ENCODE data around the gene MORN3.
"Not testable (repeated sequence)": the region's sequence is repeated elsewhere in the genome, so short reads cannot be mapped to it uniquely, and the experiment has no call there.

MORN3 gene

DNA sequence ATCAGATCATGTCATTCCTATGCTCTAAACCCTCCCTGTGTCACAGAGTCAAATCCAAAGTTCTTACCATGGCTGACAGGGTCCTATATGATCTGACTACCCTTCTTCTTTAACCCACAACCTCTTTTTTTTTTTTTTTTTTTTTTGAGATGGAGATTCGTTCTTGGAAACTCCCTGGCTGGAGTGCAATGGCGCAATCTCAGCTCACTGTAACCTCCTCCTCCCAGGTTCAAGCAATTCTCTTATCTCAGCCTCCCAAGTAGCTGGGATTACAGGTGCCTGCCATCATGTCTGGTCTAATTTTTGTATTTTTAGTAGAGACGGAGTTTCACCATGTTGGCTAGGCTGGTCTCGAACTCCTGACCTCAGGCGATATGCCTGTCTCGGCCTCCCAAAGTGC is 2.6 kb downstream of the MORN3 start:
- H3K27ac ChIP-seq (ENCODE audit: low read depth in 2 of 2, low read length in 2 of 2); H3K36me3 ChIP-seq (ENCODE audit: control insufficient read depth in 2 of 2, insufficient read depth in 2 of 2, low read length in 2 of 2); H3K4me1 ChIP-seq (ENCODE audit: control insufficient read depth in 2 of 2, insufficient read depth in 2 of 2, low read length in 2 of 2); H3K9me3 ChIP-seq (ENCODE audit: control insufficient read depth in 2 of 2, low read length in 2 of 2); H3K4me3 ChIP-seq (ENCODE audit: low read length in 2 of 2); H3K27me3 ChIP-seq (ENCODE audit: control insufficient read depth in 2 of 2, insufficient read depth in 2 of 2, low read length in 2 of 2); H3K9ac ChIP-seq (ENCODE audit: low read depth in 1 of 2, low read length in 2 of 2): not testable (repeated sequence)

GRCh38 chr12:121663610-121663929 is 5.9 kb downstream of the MORN3 start:
- no peak overlapping the region for H3K4me3 ChIP-seq (ENCODE audit: low read length in 2 of 2)
- no peak overlapping the region for H3K27ac ChIP-seq (ENCODE audit: low read depth in 2 of 2, low read length in 2 of 2)
- H3K9me3 ChIP-seq (ENCODE audit: control insufficient read depth in 2 of 2, low read length in 2 of 2): no peaks in the 10 kb centered on the region
- no peak overlapping the region for H3K9ac ChIP-seq (ENCODE audit: low read depth in 1 of 2, low read length in 2 of 2)
- no peaks in the 10 kb centered on the region for H3K27me3 ChIP-seq (ENCODE audit: control insufficient read depth in 2 of 2, insufficient read depth in 2 of 2, low read length in 2 of 2)
- H3K36me3 ChIP-seq (ENCODE audit: control insufficient read depth in 2 of 2, insufficient read depth in 2 of 2, low read length in 2 of 2): no peaks in the 10 kb centered on the region
- H3K4me1 ChIP-seq (ENCODE audit: control insufficient read depth in 2 of 2, insufficient read depth in 2 of 2, low read length in 2 of 2): peaks cover 0 to 1% of the 10 kb centered on the region in 2 donors

DNA sequence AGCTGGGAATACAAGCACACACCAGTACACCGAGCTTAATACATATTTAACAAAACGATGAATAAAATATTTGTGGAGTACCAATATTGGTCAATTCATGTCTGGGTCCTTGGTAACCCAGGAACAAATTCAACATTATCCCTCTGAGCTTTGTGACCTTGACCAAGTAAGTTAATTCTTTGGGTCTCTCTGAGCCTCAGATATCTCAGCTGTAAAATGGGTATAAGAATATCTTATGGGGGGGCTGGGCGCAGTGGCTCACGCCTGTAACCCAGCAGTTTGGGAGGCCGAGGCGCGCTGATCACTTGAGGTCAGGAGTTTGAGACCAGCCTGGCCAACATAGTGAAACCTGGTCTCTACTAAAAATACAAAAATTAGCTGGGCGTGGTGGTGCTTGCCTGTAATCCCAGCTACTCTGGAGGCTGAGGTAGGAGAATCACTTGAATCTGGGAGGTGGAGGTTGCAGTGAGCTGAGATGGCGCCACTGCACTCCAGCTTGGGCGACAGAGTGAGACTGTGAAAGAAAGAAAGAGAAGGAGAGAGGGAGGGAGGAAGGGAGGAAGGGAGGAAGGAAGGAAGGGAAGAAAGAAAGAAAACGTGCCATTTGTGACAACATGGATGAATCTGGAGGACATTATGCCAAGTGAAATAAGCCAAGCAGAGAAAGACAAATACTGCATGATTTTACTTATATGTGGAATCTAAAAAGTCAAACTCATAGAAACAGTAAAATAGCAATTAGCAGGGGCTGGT is 7.9 kb downstream of the MORN3 start:
- not testable (repeated sequence) for H3K9ac ChIP-seq (ENCODE audit: low read depth in 1 of 2, low read length in 2 of 2); H3K4me1 ChIP-seq (ENCODE audit: control insufficient read depth in 2 of 2, insufficient read depth in 2 of 2, low read length in 2 of 2); H3K9me3 ChIP-seq (ENCODE audit: control insufficient read depth in 2 of 2, low read length in 2 of 2); H3K27me3 ChIP-seq (ENCODE audit: control insufficient read depth in 2 of 2, insufficient read depth in 2 of 2, low read length in 2 of 2); H3K4me3 ChIP-seq (ENCODE audit: low read length in 2 of 2); H3K36me3 ChIP-seq (ENCODE audit: control insufficient read depth in 2 of 2, insufficient read depth in 2 of 2, low read length in 2 of 2); H3K27ac ChIP-seq (ENCODE audit: low read depth in 2 of 2, low read length in 2 of 2)

GRCh38 chr12:121657305-121658008 is 12.0 kb downstream of the MORN3 start:
- Histone ChIP-seq H3K27ac (ENCODE audit: low read depth in 2 of 2, low read length in 2 of 2) (no peak overlapping the region), H3K27me3 (ENCODE audit: control insufficient read depth in 2 of 2, insufficient read depth in 2 of 2, low read length in 2 of 2) (no peaks in the 10 kb centered on the region), H3K36me3 (ENCODE audit: control insufficient read depth in 2 of 2, insufficient read depth in 2 of 2, low read length in 2 of 2) (no peaks in the 10 kb centered on the region), H3K4me1 (ENCODE audit: control insufficient read depth in 2 of 2, insufficient read depth in 2 of 2, low read length in 2 of 2) (peaks cover 0 to 3% of the 10 kb centered on the region in 2 donors), H3K9me3 (ENCODE audit: control insufficient read depth in 2 of 2, low read length in 2 of 2) (no peaks in the 10 kb centered on the region), H3K4me3 (ENCODE audit: low read length in 2 of 2) (no peak overlapping the region), H3K9ac (ENCODE audit: low read depth in 1 of 2, low read length in 2 of 2) (no peak overlapping the region)

DNA sequence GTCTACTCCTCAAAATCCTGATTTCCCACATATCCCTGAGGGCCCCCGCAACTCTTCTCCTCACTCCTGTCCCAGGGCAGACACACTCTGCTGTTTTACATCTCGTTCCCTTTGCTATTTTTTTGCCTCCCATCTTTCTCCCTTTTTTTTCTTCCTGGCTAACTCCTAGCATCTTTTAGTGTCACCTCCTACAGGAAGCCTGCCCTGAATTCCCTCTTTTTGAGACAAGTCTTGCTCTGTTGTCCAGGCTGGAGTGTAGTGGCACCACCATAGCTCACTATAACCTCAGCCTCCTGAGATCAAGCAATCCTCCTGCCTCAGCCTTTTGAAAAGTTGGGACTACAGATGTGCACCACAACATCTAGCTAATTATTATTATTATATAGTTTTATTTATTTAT is 13.3 kb downstream of the MORN3 start:
- Histone ChIP-seq H3K9me3 (ENCODE audit: control insufficient read depth in 2 of 2, low read length in 2 of 2) (no peaks in the 10 kb centered on the region), H3K4me3 (ENCODE audit: low read length in 2 of 2) (no peak overlapping the region), H3K4me1 (ENCODE audit: control insufficient read depth in 2 of 2, insufficient read depth in 2 of 2, low read length in 2 of 2) (peaks cover 0 to 3% of the 10 kb centered on the region in 2 donors), H3K27me3 (ENCODE audit: control insufficient read depth in 2 of 2, insufficient read depth in 2 of 2, low read length in 2 of 2) (no peaks in the 10 kb centered on the region), H3K27ac (ENCODE audit: low read depth in 2 of 2, low read length in 2 of 2) (no peak overlapping the region), H3K36me3 (ENCODE audit: control insufficient read depth in 2 of 2, insufficient read depth in 2 of 2, low read length in 2 of 2) (no peaks in the 10 kb centered on the region), H3K9ac (ENCODE audit: low read depth in 1 of 2, low read length in 2 of 2) (no peak overlapping the region)

- H3K9me3 ChIP-seq (ENCODE audit: control insufficient read depth in 2 of 2, low read length in 2 of 2): no peaks in the 10 kb centered on the region
- peaks cover 0 to 3% of the 10 kb centered on the region in 2 donors for H3K4me1 ChIP-seq (ENCODE audit: control insufficient read depth in 2 of 2, insufficient read depth in 2 of 2, low read length in 2 of 2)
- H3K27ac ChIP-seq (ENCODE audit: low read depth in 2 of 2, low read length in 2 of 2): no peak overlapping the region
- no peak overlapping the region for H3K4me3 ChIP-seq (ENCODE audit: low read length in 2 of 2)
- no peak overlapping the region for H3K9ac ChIP-seq (ENCODE audit: low read depth in 1 of 2, low read length in 2 of 2)
- no peaks in the 10 kb centered on the region for H3K36me3 ChIP-seq (ENCODE audit: control insufficient read depth in 2 of 2, insufficient read depth in 2 of 2, low read length in 2 of 2)
- H3K27me3 ChIP-seq (ENCODE audit: control insufficient read depth in 2 of 2, insufficient read depth in 2 of 2, low read length in 2 of 2): no peaks in the 10 kb centered on the region
Observed at GRCh38 chr12:121653999-121654398, 15.5 kb downstream of the MORN3 start.

DNA sequence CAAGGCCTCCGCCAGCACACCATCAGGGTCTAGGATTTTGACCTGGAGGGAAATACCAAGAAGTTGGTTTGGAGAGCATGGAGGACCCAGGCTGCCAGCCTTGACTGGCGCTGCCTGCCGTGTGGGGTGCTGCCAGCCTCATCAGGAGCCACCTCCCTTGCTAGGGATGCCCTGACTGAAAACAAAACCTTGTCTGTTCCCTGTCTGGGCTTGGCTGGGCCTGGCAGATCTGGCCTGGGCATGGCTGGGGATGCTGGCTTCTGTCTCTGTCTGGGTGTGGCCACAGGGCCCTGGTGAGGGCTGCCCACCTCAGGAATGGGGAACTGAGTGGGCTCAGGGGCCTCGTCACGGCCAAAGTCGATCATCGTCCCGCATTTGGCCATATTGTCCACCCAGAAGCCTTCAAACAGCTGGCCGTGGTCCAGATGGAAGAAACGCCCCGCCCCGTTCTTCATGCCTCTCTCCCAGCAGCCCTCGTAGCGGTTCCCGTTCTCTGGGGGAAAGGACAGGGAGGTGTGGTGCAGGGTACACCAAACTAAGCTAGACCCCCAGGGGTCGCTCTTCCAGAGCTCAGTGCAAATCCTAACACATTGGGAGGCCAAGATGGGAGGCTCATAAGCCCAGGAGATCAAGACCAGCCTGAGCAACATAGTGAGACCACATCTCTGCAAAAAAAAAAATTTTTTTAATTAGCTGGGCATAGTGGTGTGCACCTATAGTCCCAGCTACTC is 16.5 kb downstream of the MORN3 start:
- H3K9ac ChIP-seq (ENCODE audit: low read depth in 1 of 2, low read length in 2 of 2): no peak overlapping the region
- no peaks in the 10 kb centered on the region for H3K9me3 ChIP-seq (ENCODE audit: control insufficient read depth in 2 of 2, low read length in 2 of 2)
- H3K4me1 ChIP-seq (ENCODE audit: control insufficient read depth in 2 of 2, insufficient read depth in 2 of 2, low read length in 2 of 2): no peaks in the 10 kb centered on the region
- no peaks in the 10 kb centered on the region for H3K27me3 ChIP-seq (ENCODE audit: control insufficient read depth in 2 of 2, insufficient read depth in 2 of 2, low read length in 2 of 2)
- no peak overlapping the region for H3K27ac ChIP-seq (ENCODE audit: low read depth in 2 of 2, low read length in 2 of 2)
- H3K4me3 ChIP-seq (ENCODE audit: low read length in 2 of 2): no peak overlapping the region
- no peaks in the 10 kb centered on the region for H3K36me3 ChIP-seq (ENCODE audit: control insufficient read depth in 2 of 2, insufficient read depth in 2 of 2, low read length in 2 of 2)

GRCh38 chr12:121651320-121651719 is 18.1 kb downstream of the MORN3 start:
- no peaks in the 10 kb centered on the region for H3K27me3 ChIP-seq (ENCODE audit: control insufficient read depth in 2 of 2, insufficient read depth in 2 of 2, low read length in 2 of 2)
- H3K9ac ChIP-seq (ENCODE audit: low read depth in 1 of 2, low read length in 2 of 2): no peak overlapping the region
- no peaks in the 10 kb centered on the region for H3K4me1 ChIP-seq (ENCODE audit: control insufficient read depth in 2 of 2, insufficient read depth in 2 of 2, low read length in 2 of 2)
- no peak overlapping the region for H3K4me3 ChIP-seq (ENCODE audit: low read length in 2 of 2)
- H3K36me3 ChIP-seq (ENCODE audit: control insufficient read depth in 2 of 2, insufficient read depth in 2 of 2, low read length in 2 of 2): no peaks in the 10 kb centered on the region
- no peaks in the 10 kb centered on the region for H3K9me3 ChIP-seq (ENCODE audit: control insufficient read depth in 2 of 2, low read length in 2 of 2)
- H3K27ac ChIP-seq (ENCODE audit: low read depth in 2 of 2, low read length in 2 of 2): no peak overlapping the region

GRCh38 chr12:121649819-121650353 is 19.6 kb downstream of the MORN3 start:
- no peak overlapping the region for H3K27ac ChIP-seq (ENCODE audit: low read depth in 2 of 2, low read length in 2 of 2)
- H3K27me3 ChIP-seq (ENCODE audit: control insufficient read depth in 2 of 2, insufficient read depth in 2 of 2, low read length in 2 of 2): no peaks in the 10 kb centered on the region
- no peaks in the 10 kb centered on the region for H3K9me3 ChIP-seq (ENCODE audit: control insufficient read depth in 2 of 2, low read length in 2 of 2)
- no peaks in the 10 kb centered on the region for H3K36me3 ChIP-seq (ENCODE audit: control insufficient read depth in 2 of 2, insufficient read depth in 2 of 2, low read length in 2 of 2)
- no peak overlapping the region for H3K4me3 ChIP-seq (ENCODE audit: low read length in 2 of 2)
- no peak overlapping the region for H3K9ac ChIP-seq (ENCODE audit: low read depth in 1 of 2, low read length in 2 of 2)
- no peaks in the 10 kb centered on the region for H3K4me1 ChIP-seq (ENCODE audit: control insufficient read depth in 2 of 2, insufficient read depth in 2 of 2, low read length in 2 of 2)

DNA sequence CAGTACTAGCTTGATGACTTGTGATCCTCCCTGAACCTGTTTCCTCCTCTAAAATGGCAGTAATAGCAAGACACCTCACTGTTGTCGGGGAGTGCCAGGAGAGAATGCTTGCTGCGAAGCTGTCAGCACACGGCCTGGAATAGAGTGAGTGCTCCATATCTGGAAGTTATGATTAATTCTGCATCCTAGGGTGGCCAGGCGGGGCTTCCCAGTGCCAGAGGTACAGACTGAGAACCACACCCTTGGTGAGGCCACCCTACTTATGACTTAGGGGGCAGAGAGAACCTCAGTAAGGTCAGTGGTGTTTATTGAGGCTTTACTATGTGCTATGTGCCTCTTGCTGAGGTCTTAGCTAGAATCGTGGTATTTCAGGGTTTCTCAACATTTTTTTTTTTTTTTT is 20.1 kb downstream of the MORN3 start:
- H3K36me3 ChIP-seq (ENCODE audit: control insufficient read depth in 2 of 2, insufficient read depth in 2 of 2, low read length in 2 of 2): no peaks in the 10 kb centered on the region
- H3K27me3 ChIP-seq (ENCODE audit: control insufficient read depth in 2 of 2, insufficient read depth in 2 of 2, low read length in 2 of 2): no peaks in the 10 kb centered on the region
- H3K27ac ChIP-seq (ENCODE audit: low read depth in 2 of 2, low read length in 2 of 2): no peak overlapping the region
- H3K4me3 ChIP-seq (ENCODE audit: low read length in 2 of 2): no peak overlapping the region
- no peak overlapping the region for H3K9ac ChIP-seq (ENCODE audit: low read depth in 1 of 2, low read length in 2 of 2)
- no peaks in the 10 kb centered on the region for H3K4me1 ChIP-seq (ENCODE audit: control insufficient read depth in 2 of 2, insufficient read depth in 2 of 2, low read length in 2 of 2)
- no peaks in the 10 kb centered on the region for H3K9me3 ChIP-seq (ENCODE audit: control insufficient read depth in 2 of 2, low read length in 2 of 2)

Data from mucosa of rectum (tissue), 2 donors.